Measurements from ENCODE around the gene ANKMY2.

ANKMY2 gene

GRCh38 chr7:16638282-16639280 is 7.0 kb downstream of the ANKMY2 start:
- no peak overlapping the region for H3K4me3 ChIP-seq (replicated peaks; ENCODE audit: insufficient read depth, low read length)
- H3K27ac ChIP-seq (replicated peaks) = no peak overlapping the region
- DNase-seq (ENCODE audit: low read depth in 1 of 2, low spot score in 1 of 2) = no peak
- no peaks in the 10 kb centered on the region for H3K27me3 ChIP-seq (ENCODE audit: insufficient read depth, poor library complexity, severe bottlenecking)
- TF ChIP-seq GABPA (IDR thresholded peaks at IDR 0.05; ENCODE audit: low read depth) (no peak), CTCF (IDR thresholded peaks at IDR 0.05; ENCODE audit: insufficient read depth, low read length) (no peak), SPI1 (IDR thresholded peaks at IDR 0.05; ENCODE audit: borderline replicate concordance, low read depth) (no peak), REST (IDR thresholded peaks at IDR 0.05; ENCODE audit: insufficient replicate concordance, low read depth) (no peak), POLR2AphosphoS5 (IDR thresholded peaks at IDR 0.05; ENCODE audit: low read depth) (no peak)

- Histone ChIP-seq H3K27ac (replicated peaks) (no peak overlapping the region), H3K4me3 (replicated peaks; ENCODE audit: insufficient read depth, low read length) (no peak overlapping the region), H3K27me3 (ENCODE audit: insufficient read depth, poor library complexity, severe bottlenecking) (no peaks in the 10 kb centered on the region)
- DNase-seq (ENCODE audit: low read depth in 1 of 2, low spot score in 1 of 2) = no peak
- no peak for TF ChIP-seq REST (IDR thresholded peaks at IDR 0.05; ENCODE audit: insufficient replicate concordance, low read depth)
- TF ChIP-seq GABPA (IDR thresholded peaks at IDR 0.05; ENCODE audit: low read depth) = no peak
- no peak for TF ChIP-seq CTCF (IDR thresholded peaks at IDR 0.05; ENCODE audit: insufficient read depth, low read length)
- no peak for TF ChIP-seq SPI1 (IDR thresholded peaks at IDR 0.05; ENCODE audit: borderline replicate concordance, low read depth)
- TF ChIP-seq POLR2AphosphoS5 (IDR thresholded peaks at IDR 0.05; ENCODE audit: low read depth) = no peak
Observed at GRCh38 chr7:16637379-16637778, 8.2 kb downstream of the ANKMY2 start.

GRCh38 chr7:16636555-16637101 is 8.9 kb downstream of the ANKMY2 start:
- Histone ChIP-seq H3K4me3 (replicated peaks; ENCODE audit: insufficient read depth, low read length) (no peak overlapping the region), H3K27me3 (ENCODE audit: insufficient read depth, poor library complexity, severe bottlenecking) (no peaks in the 10 kb centered on the region), H3K27ac (replicated peaks) (no peak overlapping the region)
- DNase-seq (ENCODE audit: low read depth in 1 of 2, low spot score in 1 of 2) = no peak
- no peak for TF ChIP-seq CTCF (IDR thresholded peaks at IDR 0.05; ENCODE audit: insufficient read depth, low read length)
- TF ChIP-seq SPI1 (IDR thresholded peaks at IDR 0.05; ENCODE audit: borderline replicate concordance, low read depth) = no peak
- no peak for TF ChIP-seq GABPA (IDR thresholded peaks at IDR 0.05; ENCODE audit: low read depth)
- no peak for TF ChIP-seq POLR2AphosphoS5 (IDR thresholded peaks at IDR 0.05; ENCODE audit: low read depth)
- TF ChIP-seq REST (IDR thresholded peaks at IDR 0.05; ENCODE audit: insufficient replicate concordance, low read depth) = no peak

Data from HL-60 (cell line).